AML-193 (cell line): ENCODE data around the gene TMEM163.
"Not testable (repeated sequence)": the region's sequence is repeated elsewhere in the genome, so short reads cannot be mapped to it uniquely, and the experiment has no call there.

Experiments
- DNase-seq, 2 experiments: peaks; one replicate each; lab custom pipeline; 2025; lab: John Stamatoyannopoulos, UW

Gene TMEM163

GRCh38 chr2:134663451-134664450 is 55.0 kb downstream of the TMEM163 start:
- no peak for DNase-seq

DNA sequence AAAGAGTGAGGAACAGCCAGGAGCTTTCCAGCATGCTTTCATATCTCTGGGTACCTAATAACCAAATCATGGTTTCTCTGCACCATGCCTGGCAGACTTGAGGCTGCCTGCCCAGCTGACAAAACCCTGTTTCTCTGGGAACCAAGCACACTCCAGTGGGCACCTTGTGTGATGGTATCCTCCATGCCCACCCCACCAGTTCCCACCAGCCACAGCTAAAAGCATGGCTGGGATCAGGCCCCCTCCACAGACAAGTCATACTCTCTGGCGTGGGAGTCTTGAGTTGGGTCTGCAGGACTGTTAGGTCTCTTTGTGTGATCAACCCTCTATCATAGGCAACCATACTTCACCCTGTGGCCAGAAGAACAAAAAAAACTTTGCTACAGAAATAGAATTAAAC is 56.0 kb downstream of the TMEM163 start:
- no peak for DNase-seq

GRCh38 chr2:134660626-134661402 is 58.0 kb downstream of the TMEM163 start:
- DNase-seq: no peak

DNA sequence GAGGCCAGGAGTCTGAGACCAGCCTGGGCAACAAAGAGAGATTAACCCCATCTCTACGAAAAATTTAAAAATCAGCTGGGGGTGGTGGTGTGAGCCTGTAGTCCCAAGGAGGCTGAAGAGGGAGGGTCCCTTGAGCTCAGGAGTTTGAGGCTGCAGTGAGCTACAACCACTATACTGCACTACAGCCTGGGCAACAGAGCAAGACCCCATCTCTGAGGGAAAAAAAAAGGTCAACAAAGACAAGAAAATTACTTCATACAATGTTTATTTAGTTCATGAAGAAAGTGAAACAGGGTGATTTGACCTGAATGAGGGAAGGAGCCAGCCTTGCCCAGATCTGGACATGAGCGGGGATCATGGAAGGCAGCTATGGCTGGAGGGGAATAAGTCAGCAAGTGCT is 59.1 kb downstream of the TMEM163 start:
- DNase-seq: no peak

GRCh38 chr2:134657650-134658250 is 61.0 kb downstream of the TMEM163 start:
- peak; percentile 5 to 13 for DNase-seq

- DNase-seq: not testable (repeated sequence)
Measured at GRCh38 chr2:134656391-134656790, 62.4 kb downstream of the TMEM163 start.

DNA sequence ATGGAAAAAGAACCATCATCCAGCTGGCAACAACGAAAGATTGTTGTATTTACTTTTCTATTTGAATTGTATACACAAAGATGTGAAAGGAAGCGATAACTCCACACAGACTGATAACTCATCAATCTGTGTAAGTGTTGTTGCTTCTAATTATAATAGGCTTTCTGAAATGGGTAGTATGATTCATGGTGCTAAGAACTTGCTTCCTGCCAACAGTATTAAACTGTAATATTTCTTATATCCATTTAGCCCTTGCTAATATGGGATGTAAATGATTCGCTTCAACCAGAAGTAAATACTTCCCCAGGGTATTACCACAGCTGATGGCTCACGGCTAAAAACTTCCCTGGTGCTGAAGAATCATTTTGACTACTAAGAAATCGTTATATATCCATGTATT is 70.2 kb downstream of the TMEM163 start:
- no peak for DNase-seq

- no peak for DNase-seq
Measured at GRCh38 chr2:134647607-134648256, 71.1 kb downstream of the TMEM163 start.

- no peak for DNase-seq
Measured at GRCh38 chr2:134642938-134643337, 75.9 kb downstream of the TMEM163 start.

DNA sequence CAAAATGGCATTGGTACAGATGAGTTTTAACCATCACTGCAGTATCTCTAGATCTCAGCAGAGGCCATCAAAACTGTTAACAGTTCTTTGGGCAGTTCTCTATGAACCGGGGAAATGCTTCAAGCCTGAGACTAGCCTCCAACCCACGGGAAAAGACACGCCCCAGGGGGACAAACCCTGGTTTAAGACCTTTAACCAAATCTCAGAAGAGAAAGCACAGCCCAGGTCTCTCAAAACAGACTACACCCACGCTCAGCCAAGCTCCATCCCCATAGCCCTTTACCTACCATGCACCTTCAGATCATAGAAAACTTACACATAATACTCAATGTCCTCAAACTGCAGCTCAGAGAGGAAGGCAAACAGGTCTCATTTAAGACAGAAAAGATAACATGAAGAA is 78.3 kb downstream of the TMEM163 start:
- no peak for DNase-seq

- DNase-seq: no peak
Measured at GRCh38 chr2:134639265-134639664, 79.5 kb downstream of the TMEM163 start.

- DNase-seq: no peak
Measured at GRCh38 chr2:134636714-134637113, 82.1 kb downstream of the TMEM163 start.

DNA sequence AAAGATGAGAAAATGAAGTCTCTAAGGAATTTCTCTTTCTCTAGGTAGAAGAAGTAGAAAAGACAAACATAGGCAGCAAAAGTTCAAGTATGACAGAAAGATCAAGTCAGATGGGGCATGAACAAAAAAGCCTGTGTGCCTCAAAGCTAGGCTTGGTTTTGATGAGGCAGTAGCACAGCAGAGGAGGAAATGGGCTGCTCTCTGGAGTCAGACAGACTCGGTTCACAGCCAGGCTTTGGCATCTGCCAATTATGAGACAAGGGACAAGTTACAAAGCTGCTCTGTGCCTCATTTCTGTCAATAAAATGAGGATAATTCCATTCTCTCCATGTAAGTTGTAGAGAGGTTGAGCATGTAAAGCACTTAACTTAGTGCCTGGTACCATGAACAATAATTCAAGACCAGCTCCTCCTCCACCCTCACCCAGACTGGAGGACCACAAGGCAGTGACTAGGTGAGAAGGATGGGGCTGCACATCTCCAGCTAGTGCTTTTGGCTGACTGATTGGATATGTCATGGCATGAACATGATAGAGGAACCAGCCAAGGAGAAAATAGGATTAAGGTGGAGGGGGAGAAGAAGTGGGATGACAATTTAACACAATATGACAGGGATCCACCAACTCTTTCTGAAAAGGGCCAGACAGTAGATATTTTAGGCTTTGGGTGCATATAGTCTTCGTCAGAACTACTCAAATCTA is 84.6 kb downstream of the TMEM163 start:
- DNase-seq: no peak

DNA sequence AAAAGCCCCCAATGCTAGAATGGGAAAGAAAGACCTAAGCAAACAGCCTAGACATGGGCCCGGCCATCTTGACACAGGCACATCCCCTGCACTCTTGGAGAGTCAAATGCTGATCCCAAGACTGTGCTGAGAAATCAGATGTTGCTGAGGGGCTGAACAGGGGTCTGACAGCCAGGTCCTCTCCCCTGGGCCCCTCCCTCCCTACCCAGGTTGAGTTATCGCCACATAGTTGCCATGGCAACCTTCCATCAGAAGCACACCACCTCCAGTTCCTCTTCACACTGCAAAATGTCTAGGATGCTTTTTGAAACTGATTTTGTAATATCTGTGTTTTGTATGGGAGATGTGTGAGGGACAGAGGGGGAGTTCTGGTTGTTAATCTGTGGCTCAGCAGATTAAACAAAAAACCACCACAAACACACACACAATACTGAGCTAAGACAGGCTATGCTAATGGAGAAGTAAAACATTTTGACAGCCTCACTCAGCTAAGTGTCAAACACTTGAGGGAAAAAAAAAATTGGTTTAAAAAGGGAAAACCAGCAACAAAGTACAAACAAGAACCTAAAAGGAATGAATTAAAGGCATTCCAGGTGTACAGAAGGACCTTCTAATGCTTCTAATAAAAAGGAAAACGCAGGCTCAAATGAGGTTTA is 88.2 kb downstream of the TMEM163 start:
- DNase-seq: no peak

DNA sequence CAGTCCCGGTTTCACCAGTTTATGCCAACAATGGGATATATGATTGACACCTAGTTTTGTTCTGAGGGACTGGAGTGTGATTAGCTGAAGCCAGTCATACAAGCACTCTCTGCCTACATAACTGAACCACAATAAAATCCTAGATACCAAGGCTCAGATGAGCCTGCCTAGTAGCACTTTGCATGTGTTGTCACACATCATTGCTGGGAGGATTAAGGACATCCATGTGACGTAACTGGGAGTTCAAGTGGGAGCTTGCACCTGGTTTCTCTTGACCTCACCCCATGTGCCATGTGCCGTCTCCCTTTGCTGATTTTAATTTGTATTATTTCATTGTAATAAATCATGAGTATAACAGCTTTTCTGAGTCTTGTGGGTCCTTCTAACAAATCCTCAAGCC is 90.3 kb downstream of the TMEM163 start:
- DNase-seq: no peak

DNA sequence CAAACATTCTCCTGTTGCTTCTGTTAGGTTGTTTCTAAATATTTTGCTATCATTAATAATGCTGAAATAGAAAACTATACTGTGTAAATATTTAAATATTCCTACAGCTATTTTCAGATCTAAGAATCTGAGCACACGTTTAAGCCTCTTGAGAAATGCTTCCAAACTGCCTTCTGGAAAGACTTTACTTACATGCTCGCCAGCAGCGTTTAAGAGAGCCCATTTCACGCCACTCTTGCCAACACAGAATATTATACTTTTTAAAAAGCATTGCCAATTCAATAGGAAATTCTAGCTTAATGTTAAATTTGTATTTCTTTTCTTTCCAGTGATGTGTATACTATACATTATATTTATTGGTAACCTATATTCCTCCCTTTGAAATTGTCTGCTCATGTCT is 92.0 kb downstream of the TMEM163 start:
- no peak for DNase-seq

GRCh38 chr2:134625311-134625710 is 93.5 kb downstream of the TMEM163 start:
- no peak for DNase-seq

GRCh38 chr2:134623796-134624195 is 95.0 kb downstream of the TMEM163 start:
- DNase-seq: no peak

DNA sequence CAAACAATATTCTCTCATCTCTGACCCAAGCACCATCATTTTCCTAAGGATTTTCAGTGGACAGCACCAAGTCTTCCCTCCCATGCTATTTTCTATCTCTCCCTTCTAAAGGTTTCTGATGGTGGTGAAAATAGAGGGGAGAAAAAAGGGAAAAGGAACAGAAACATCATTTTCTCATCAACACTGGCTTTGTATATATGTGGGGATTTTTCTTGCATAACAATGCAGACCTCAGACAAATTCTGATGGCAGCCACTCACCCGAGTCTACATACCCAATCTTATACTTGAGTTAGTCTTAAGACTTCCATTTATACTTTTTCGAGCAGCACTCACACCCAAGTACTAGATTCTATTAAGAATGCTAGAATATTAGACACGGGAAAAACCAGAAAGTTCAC is 95.8 kb downstream of the TMEM163 start:
- DNase-seq: no peak

GRCh38 chr2:134621939-134622705 is 96.7 kb downstream of the TMEM163 start:
- DNase-seq: no peak
